CD4-positive, alpha-beta T cell treated with Interleukin-4 for 4 hours (primary cell): ENCODE results near the gene SEMA5B.
A peak's percentile ranks its signal among the peaks of the same experiment; 100 is the strongest.

Experiments used
- DNase-seq: peaks from one replicate; pipeline ENCODE4 v3.0.0-alpha.2; 2020

The SEMA5B gene

GRCh38 chr3:122991236-122991985, 36.2 kb downstream of the SEMA5B start:
- DNase-seq, result no peak

GRCh38 chr3:122989856-122990575, 37.5 kb downstream of the SEMA5B start:
- no peak for DNase-seq

GRCh38 chr3:122988508-122988907, 39.1 kb downstream of the SEMA5B start:
- no peak for DNase-seq

- no peak for DNase-seq
Observed at GRCh38 chr3:122987736-122988319, 39.7 kb downstream of the SEMA5B start.

- DNase-seq, result no peak
Observed at GRCh38 chr3:122987231-122987630, 40.3 kb downstream of the SEMA5B start.

GRCh38 chr3:122986693-122987179, 40.8 kb downstream of the SEMA5B start:
- no peak for DNase-seq

GRCh38 chr3:122985539-122985938, 42.0 kb downstream of the SEMA5B start:
- DNase-seq, result no peak

- no peak for DNase-seq
Observed at GRCh38 chr3:122984650-122985049, 42.9 kb downstream of the SEMA5B start.

GRCh38 chr3:122984007-122984406, 43.6 kb downstream of the SEMA5B start:
- no peak for DNase-seq

- no peak for DNase-seq
Observed at GRCh38 chr3:122982216-122983185, 45.1 kb downstream of the SEMA5B start.

GRCh38 chr3:122979211-122979610, 48.4 kb downstream of the SEMA5B start:
- no peak for DNase-seq

GRCh38 chr3:122978569-122978968, 49.0 kb downstream of the SEMA5B start:
- no peak for DNase-seq

- no peak for DNase-seq
Observed at GRCh38 chr3:122977746-122978466, 49.7 kb downstream of the SEMA5B start.

GRCh38 chr3:122975924-122976293, 51.7 kb downstream of the SEMA5B start:
- DNase-seq, result peak; percentile 14

GRCh38 chr3:122975163-122975923, 52.2 kb downstream of the SEMA5B start:
- peak; percentile 21 for DNase-seq

- no peak for DNase-seq
Observed at GRCh38 chr3:122974764-122975162, 52.8 kb downstream of the SEMA5B start.

GRCh38 chr3:122973893-122974615, 53.5 kb downstream of the SEMA5B start:
- no peak for DNase-seq

GRCh38 chr3:122972141-122972540, 55.4 kb downstream of the SEMA5B start:
- DNase-seq, result no peak

- DNase-seq, result no peak
Observed at GRCh38 chr3:122969585-122970469, 57.7 kb downstream of the SEMA5B start.
